ENCODE data around the gene TIGD4.

Gene TIGD4

DNA sequence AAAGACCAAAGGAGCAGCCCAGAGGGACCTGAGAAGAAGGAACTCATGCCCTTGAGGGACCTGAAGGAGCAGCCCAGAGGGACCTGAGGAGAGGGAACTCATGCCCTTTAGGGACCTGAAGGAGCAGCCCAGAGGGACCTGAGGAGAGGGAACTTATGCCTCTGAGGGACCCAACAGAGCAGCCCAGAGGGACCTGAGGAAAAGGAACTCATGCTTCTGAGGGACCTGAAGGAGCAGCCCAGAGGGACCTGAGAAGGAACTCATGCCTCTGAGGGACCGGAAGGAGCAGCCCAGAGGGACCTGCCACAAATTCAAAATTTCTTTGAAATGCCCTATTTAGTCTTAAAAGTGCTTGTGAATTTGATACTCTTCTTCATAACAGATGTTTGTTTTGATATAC, 51.2 kb downstream of the TIGD4 start:
- no peak for DNase-seq (ENCODE audit: low read depth)
- TF ChIP-seq, protein P1, sequence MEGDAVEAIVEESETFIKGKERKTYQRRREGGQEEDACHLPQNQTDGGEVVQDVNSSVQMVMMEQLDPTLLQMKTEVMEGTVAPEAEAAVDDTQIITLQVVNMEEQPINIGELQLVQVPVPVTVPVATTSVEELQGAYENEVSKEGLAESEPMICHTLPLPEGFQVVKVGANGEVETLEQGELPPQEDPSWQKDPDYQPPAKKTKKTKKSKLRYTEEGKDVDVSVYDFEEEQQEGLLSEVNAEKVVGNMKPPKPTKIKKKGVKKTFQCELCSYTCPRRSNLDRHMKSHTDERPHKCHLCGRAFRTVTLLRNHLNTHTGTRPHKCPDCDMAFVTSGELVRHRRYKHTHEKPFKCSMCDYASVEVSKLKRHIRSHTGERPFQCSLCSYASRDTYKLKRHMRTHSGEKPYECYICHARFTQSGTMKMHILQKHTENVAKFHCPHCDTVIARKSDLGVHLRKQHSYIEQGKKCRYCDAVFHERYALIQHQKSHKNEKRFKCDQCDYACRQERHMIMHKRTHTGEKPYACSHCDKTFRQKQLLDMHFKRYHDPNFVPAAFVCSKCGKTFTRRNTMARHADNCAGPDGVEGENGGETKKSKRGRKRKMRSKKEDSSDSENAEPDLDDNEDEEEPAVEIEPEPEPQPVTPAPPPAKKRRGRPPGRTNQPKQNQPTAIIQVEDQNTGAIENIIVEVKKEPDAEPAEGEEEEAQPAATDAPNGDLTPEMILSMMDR (IDR thresholded peaks at IDR 0.05; ENCODE audit: low read length, missing control alignments) = no peak
- H3K4me3 ChIP-seq (replicated peaks; ENCODE audit: low read depth, low read length) = no peak overlapping the region

DNA sequence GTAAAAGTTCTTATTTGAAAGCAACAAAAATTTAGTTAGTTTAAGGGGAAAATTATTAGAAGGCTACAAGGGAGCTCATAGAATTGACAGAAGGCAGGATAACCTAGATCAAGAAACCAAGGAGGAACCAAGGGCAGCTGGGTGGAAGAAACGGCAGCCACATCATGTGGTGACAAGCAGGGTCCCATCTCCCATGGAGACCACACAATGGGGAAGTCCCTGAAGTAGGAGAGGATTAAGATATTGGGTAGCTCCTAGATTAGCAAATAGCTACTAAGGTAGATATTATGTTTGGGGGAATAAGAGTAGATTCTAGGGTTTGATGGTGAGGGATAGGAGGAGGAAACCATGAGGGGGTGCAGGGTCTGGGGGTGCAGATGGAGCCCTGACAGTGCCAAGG, 51.7 kb downstream of the TIGD4 start:
- TF ChIP-seq, protein P1 (IDR thresholded peaks at IDR 0.05; ENCODE audit: low read length, missing control alignments) = no peak
- no peak for DNase-seq (ENCODE audit: low read depth)
- no peak overlapping the region for H3K4me3 ChIP-seq (replicated peaks; ENCODE audit: low read depth, low read length)

DNA sequence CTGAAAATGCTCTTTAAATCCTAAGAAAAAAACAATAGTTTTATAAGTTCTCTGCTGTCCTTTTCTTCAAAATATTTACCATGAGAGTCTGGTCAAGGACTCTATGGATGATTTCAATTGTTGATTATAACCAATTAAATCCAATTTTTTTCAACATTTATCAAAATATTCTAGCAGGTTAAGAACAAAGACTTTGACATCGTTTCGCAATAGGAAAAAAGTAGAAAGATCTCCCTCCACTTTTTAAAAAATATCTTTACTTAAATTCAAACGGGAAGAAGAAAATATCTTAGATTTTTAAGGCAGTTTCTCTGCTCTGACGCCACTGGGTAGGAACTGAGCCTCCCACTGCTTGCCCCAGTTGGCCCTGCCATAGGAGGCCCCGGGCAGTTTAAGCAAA, 55.0 kb downstream of the TIGD4 start:
- no peak for DNase-seq (ENCODE audit: low read depth)
- TF ChIP-seq, protein P1 (IDR thresholded peaks at IDR 0.05; ENCODE audit: low read length, missing control alignments) = no peak
- H3K4me3 ChIP-seq (replicated peaks; ENCODE audit: low read depth, low read length) = no peak overlapping the region

DNA sequence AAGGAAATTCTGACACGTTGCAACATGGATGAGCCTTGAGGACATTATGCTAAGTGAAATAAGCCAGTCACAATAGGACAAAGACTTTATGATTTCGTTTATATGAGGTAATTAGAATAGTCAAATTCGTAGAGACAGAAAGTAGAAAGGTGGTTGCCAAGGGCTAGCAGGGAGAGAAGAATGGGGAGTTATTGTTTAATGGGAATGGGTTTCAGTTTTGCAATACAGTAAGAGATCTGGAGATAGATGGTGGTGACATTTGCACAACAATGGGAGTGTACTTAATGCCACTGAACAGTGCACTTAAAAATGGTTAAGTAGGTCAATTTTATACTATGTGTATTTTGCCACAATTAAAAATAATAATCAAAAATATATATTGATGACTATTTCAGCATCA, 56.3 kb downstream of the TIGD4 start:
- no peak overlapping the region for H3K4me3 ChIP-seq (replicated peaks; ENCODE audit: low read depth, low read length)
- TF ChIP-seq, protein P1 (IDR thresholded peaks at IDR 0.05; ENCODE audit: low read length, missing control alignments) = no peak
- no peak for DNase-seq (ENCODE audit: low read depth)

DNA sequence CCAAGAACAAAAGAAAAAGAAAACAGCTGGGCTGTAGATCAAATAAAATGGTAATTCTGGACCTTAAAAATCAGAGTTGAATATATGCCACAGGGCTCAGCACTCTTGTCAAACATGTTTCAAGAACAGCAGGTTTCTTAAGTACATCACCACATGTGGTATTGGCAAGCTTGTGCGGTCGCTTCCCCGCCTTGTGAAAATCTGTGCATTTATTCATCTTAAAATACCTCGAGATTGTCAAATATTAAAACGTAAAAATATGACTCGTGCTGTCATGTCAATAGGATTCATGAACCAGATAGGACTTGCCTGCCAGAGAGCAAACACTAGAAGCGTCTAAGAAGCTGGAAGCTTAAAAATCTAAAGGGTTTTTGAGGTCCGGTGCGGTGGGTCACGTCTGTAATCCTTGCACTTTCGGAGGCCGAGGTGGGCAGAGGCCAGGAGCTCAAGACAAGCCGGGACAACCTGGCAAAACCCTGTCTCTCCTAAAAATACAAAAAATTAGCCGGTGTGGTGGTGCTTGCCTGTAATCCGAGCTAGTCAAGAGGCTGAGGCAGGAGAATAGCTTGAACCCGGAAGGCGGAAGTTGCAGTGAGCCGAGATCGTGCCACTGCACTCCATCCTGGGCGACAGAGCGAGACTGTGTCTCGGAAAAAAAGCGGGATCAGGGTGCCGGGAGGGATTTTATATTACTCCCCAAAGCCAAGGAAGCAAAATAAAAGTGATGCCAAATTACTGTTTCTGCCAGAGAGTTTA, 59.6 kb downstream of the TIGD4 start:
- no peak overlapping the region for H3K4me3 ChIP-seq (replicated peaks; ENCODE audit: low read depth, low read length)
- no peak for DNase-seq (ENCODE audit: low read depth)
- TF ChIP-seq, protein P1 (IDR thresholded peaks at IDR 0.05; ENCODE audit: low read length, missing control alignments) = no peak

All from fibroblast of pulmonary artery (primary cell).